NK-92 treated with Interleukin-12 subunit alpha and Interleukin-12 subunit beta, amount 100 ng/mL, for 24 hours (cell line): ENCODE data around the gene PAIP2B.
"Not testable (repeated sequence)": the region's sequence is repeated elsewhere in the genome, so short reads cannot be mapped to it uniquely, and the experiment has no call there.

Experiments used
- DNase-seq: peaks from one replicate; lab custom pipeline; 2025; lab: John Stamatoyannopoulos, UW

PAIP2B gene

GRCh38 chr2:71216501-71216900 lies 10.4 kb downstream of the PAIP2B start:
- no peak for DNase-seq

GRCh38 chr2:71215447-71215846 lies 11.5 kb downstream of the PAIP2B start:
- no peak for DNase-seq

- no peak for DNase-seq
Observed at GRCh38 chr2:71212336-71212735, 14.6 kb downstream of the PAIP2B start.

- DNase-seq, result no peak
Observed at GRCh38 chr2:71210292-71210691, 16.6 kb downstream of the PAIP2B start.

- no peak for DNase-seq
Observed at GRCh38 chr2:71208756-71209155, 18.1 kb downstream of the PAIP2B start.

GRCh38 chr2:71207601-71208000 lies 19.3 kb downstream of the PAIP2B start:
- DNase-seq, result no peak

GRCh38 chr2:71206271-71206670 lies 20.6 kb downstream of the PAIP2B start:
- DNase-seq, result no peak

GRCh38 chr2:71191570-71191943 lies 35.3 kb downstream of the PAIP2B start:
- DNase-seq, result no peak

- no peak for DNase-seq
Observed at GRCh38 chr2:71190656-71191569, 36.0 kb downstream of the PAIP2B start.

- no peak for DNase-seq
Observed at GRCh38 chr2:71187589-71187988, 39.3 kb downstream of the PAIP2B start.

- no peak for DNase-seq
Observed at GRCh38 chr2:71186973-71187372, 39.9 kb downstream of the PAIP2B start.

GRCh38 chr2:71183306-71184115 lies 43.4 kb downstream of the PAIP2B start:
- DNase-seq, result not testable (repeated sequence)

- no peak for DNase-seq
Observed at GRCh38 chr2:71181316-71181715, 45.6 kb downstream of the PAIP2B start.

GRCh38 chr2:71178836-71179235 lies 48.1 kb downstream of the PAIP2B start:
- not testable (repeated sequence) for DNase-seq

GRCh38 chr2:71174207-71174606 lies 52.7 kb downstream of the PAIP2B start:
- DNase-seq, result no peak

GRCh38 chr2:71173096-71173495 lies 53.8 kb downstream of the PAIP2B start:
- no peak for DNase-seq

- DNase-seq, result no peak
Observed at GRCh38 chr2:71166812-71167211, 60.1 kb downstream of the PAIP2B start.

- peak; percentile 13 for DNase-seq
Observed at GRCh38 chr2:71157124-71157793, 69.6 kb downstream of the PAIP2B start.

- DNase-seq, result no peak
Observed at GRCh38 chr2:71156573-71156972, 70.3 kb downstream of the PAIP2B start.

GRCh38 chr2:71155846-71156245 lies 71.1 kb downstream of the PAIP2B start:
- DNase-seq, result no peak

GRCh38 chr2:71154798-71155197 lies 72.1 kb downstream of the PAIP2B start:
- peak; percentile 8 for DNase-seq

GRCh38 chr2:71154279-71154678 lies 72.6 kb downstream of the PAIP2B start:
- DNase-seq, result no peak
